Measurements from ENCODE around the gene MAP3K19.
"Not testable (repeated sequence)": the region's sequence is repeated elsewhere in the genome, so short reads cannot be mapped to it uniquely, and the experiment has no call there.

MAP3K19 gene

DNA sequence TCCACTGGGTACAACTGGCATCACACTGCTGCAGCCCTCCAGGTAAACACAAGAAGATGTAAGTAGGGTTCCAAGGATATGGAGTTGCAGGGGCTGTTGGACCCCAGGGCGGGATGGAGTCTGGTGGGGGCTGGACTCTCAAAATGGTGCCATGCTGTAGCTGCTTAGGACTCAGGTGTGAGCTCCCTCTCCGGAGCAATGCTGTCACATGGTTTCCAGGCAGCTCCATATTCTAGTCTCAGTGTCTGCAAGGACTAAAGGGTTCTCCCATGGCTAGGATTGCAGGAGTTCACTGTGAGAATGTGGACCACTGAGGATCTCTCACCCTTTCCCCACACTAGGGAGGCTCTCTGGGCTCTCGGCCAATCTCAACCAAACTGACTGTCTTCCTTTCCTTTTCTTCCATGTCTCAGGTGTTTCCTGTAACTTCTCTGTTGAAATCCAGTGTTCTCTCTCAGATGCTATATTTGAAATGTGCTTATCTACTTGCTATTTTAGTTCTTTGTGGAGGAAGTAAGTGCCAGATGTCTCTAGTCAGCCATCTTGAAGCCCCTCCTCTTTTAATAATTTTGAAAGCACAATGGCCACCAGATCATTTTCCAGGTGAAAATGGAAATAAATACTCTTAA lies 71.1 kb downstream of the MAP3K19 start:
- Histone ChIP-seq H3K9me3 (ENCODE audit: control insufficient read depth, low read length) (no peaks in the 10 kb centered on the region), H3K4me1 (no peaks in the 10 kb centered on the region), H3K79me2 (no peaks in the 10 kb centered on the region), H3K9ac (no peak overlapping the region), H3K27ac (no peak overlapping the region), H3K4me3 (ENCODE audit: low read depth, low read length) (no peak overlapping the region), H3K36me3 (ENCODE audit: control insufficient read depth, insufficient read depth, low read length) (no peaks in the 10 kb centered on the region), H3K4me2 (ENCODE audit: low read length) (no peak overlapping the region), H2AFZ (no peak overlapping the region), H3K27me3 (ENCODE audit: control insufficient read depth, insufficient read depth, low read length) (no peaks in the 10 kb centered on the region)
- TF ChIP-seq, protein P1, sequence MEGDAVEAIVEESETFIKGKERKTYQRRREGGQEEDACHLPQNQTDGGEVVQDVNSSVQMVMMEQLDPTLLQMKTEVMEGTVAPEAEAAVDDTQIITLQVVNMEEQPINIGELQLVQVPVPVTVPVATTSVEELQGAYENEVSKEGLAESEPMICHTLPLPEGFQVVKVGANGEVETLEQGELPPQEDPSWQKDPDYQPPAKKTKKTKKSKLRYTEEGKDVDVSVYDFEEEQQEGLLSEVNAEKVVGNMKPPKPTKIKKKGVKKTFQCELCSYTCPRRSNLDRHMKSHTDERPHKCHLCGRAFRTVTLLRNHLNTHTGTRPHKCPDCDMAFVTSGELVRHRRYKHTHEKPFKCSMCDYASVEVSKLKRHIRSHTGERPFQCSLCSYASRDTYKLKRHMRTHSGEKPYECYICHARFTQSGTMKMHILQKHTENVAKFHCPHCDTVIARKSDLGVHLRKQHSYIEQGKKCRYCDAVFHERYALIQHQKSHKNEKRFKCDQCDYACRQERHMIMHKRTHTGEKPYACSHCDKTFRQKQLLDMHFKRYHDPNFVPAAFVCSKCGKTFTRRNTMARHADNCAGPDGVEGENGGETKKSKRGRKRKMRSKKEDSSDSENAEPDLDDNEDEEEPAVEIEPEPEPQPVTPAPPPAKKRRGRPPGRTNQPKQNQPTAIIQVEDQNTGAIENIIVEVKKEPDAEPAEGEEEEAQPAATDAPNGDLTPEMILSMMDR (IDR thresholded peaks at IDR 0.05), result no peak

DNA sequence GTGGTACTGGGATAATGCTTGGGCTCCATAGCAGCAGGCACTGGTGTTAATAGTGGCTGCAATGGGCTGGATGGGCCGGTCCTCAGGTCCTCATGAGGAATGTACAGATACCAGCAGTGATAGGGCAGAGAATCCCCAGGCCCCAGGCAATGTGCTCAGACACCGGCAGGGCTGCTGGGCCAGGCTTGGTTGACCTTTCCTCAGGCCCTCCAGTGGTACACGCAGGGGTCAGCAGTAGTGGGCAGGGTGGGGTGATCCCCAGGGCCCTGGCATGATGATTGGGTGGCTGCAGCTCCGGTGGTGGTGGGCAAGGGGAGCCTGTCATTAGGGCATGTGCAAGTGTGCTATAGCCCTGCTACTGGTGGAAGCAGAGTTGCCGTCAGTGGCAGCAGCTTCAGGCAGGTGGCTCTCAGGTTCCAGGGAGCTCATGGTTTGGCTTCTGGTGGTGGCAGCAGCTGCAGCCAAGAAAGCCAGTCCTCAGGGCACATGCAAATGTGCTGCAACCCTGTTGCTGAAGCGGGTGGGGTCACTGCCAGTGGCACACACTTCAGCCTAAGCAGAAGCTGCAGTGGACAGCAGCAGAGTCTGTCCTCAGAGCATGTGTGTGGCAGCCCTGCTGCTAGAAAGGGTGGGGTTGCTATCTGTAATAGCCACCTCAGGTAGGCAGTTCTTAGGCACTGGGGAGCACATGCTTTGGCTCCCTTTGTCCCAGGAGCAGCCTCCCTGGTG lies 71.8 kb downstream of the MAP3K19 start:
- Histone ChIP-seq H3K27me3 (ENCODE audit: control insufficient read depth, insufficient read depth, low read length) (no peaks in the 10 kb centered on the region), H2AFZ (no peak overlapping the region), H3K9me3 (ENCODE audit: control insufficient read depth, low read length) (no peaks in the 10 kb centered on the region), H3K4me1 (no peaks in the 10 kb centered on the region), H3K4me3 (ENCODE audit: low read depth, low read length) (no peak overlapping the region), H3K4me2 (ENCODE audit: low read length) (no peak overlapping the region), H3K36me3 (ENCODE audit: control insufficient read depth, insufficient read depth, low read length) (no peaks in the 10 kb centered on the region), H3K9ac (no peak overlapping the region), H3K79me2 (no peaks in the 10 kb centered on the region), H3K27ac (no peak overlapping the region)
- TF ChIP-seq, protein P1 (IDR thresholded peaks at IDR 0.05), result no peak

DNA sequence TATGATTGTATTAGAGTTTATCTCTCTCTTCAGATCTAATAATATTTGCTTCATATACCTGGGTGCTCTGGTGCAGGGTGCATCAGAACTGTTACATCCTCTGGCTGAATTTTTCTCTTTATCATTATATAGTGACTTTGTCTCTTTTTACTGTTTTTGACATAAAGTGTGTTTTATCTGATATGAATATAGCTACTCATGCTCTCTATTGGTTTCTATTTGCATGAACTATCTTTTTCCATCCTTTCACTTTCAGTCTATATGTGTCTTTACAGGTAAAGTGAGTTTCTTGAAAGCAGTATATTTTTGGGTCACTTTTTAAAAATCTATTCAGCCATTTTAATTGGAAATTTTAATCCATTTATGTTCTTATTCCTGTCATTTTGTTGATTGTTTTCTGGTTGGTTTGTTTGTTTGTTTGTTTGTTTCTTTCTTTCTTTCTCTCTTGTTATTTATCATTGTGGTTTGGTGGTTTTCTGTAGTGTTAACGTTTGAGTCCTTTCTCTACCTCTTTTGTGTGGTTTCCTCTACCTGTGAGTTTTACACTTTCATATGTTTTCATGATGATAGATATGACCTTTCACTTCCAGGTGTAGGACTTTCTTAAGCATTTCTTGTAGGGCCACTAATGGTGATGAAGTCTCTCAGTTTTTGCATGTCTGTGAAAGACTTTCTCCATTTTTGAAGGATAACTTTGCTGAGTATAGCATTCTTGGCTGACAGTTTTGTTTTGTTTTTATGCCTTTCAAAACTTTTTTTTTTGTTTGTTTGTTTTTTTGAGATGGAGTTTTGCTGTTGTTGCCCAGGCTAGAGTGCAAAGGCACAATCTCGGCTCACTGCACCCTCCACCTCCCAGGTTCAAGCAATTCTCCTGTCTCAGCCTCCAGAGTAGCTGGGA lies 73.8 kb downstream of the MAP3K19 start:
- no peak overlapping the region for H3K9ac ChIP-seq
- TF ChIP-seq, protein P1 (IDR thresholded peaks at IDR 0.05), result no peak
- no peak overlapping the region for H3K4me3 ChIP-seq (ENCODE audit: low read depth, low read length)
- no peaks in the 10 kb centered on the region for H3K4me1 ChIP-seq
- no peak overlapping the region for H3K27ac ChIP-seq
- H3K79me2 ChIP-seq, result no peaks in the 10 kb centered on the region
- no peak overlapping the region for H2AFZ ChIP-seq
- no peaks in the 10 kb centered on the region for H3K36me3 ChIP-seq (ENCODE audit: control insufficient read depth, insufficient read depth, low read length)
- no peaks in the 10 kb centered on the region for H3K27me3 ChIP-seq (ENCODE audit: control insufficient read depth, insufficient read depth, low read length)
- H3K4me2 ChIP-seq (ENCODE audit: low read length), result no peak overlapping the region
- no peaks in the 10 kb centered on the region for H3K9me3 ChIP-seq (ENCODE audit: control insufficient read depth, low read length)

- not testable (repeated sequence) for H3K79me2 ChIP-seq; H3K27ac ChIP-seq; H3K9ac ChIP-seq; H3K4me1 ChIP-seq; H3K4me2 ChIP-seq (ENCODE audit: low read length); H3K36me3 ChIP-seq (ENCODE audit: control insufficient read depth, insufficient read depth, low read length); H2AFZ ChIP-seq; H3K9me3 ChIP-seq (ENCODE audit: control insufficient read depth, low read length); H3K27me3 ChIP-seq (ENCODE audit: control insufficient read depth, insufficient read depth, low read length); H3K4me3 ChIP-seq (ENCODE audit: low read depth, low read length)
Measured at GRCh38 chr2:134967166-134967565, 80.1 kb downstream of the MAP3K19 start.

DNA sequence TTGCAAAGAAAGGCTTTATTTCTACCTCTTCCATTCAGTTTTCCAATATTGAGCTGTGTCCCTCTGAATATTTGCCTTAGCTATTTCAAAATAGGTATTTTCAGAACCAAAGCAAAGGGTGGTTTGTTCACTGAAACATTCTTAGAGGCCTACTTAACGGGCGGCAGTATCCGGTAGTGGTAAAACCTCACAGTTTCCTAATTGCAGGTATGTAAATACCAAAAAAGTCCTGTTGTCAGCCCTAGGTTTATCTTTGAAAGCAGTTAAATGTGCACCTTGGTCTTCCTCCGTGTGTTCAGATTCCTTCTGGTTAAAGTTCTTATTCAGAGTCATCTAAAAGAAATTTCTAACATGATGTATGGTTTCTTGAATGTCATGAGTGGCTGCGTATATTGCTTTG lies 89.8 kb downstream of the MAP3K19 start:
- H3K9me3 ChIP-seq (ENCODE audit: control insufficient read depth, low read length), result no peaks in the 10 kb centered on the region
- H3K4me2 ChIP-seq (ENCODE audit: low read length), result no peak overlapping the region
- no peak overlapping the region for H2AFZ ChIP-seq
- H3K27me3 ChIP-seq (ENCODE audit: control insufficient read depth, insufficient read depth, low read length), result no peaks in the 10 kb centered on the region
- H3K79me2 ChIP-seq, result peaks cover 2% of the 10 kb centered on the region
- no peak overlapping the region for H3K4me3 ChIP-seq (ENCODE audit: low read depth, low read length)
- H3K4me1 ChIP-seq, result no peaks in the 10 kb centered on the region
- no peak overlapping the region for H3K27ac ChIP-seq
- no peaks in the 10 kb centered on the region for H3K36me3 ChIP-seq (ENCODE audit: control insufficient read depth, insufficient read depth, low read length)
- TF ChIP-seq, protein P1 (IDR thresholded peaks at IDR 0.05), result no peak
- H3K9ac ChIP-seq, result no peak overlapping the region
